CD4-positive, alpha-beta T cell (primary cell): ENCODE results near the gene SLC39A5. TPM values are rescaled to one million over a fixed set of nuclear protein-coding genes. Genes with fewer than 3 reads are reported as not detected.

Source experiments
- ATAC-seq: fragments of 200-7000 bp; cut with Tn5 transposase; one replicate; pipeline ENCODE4 v1.10.0; 2022; ENCODE audit warnings: mild to moderate bottlenecking; ENCODE audit not compliant: poor library complexity
- CTCF ChIA-PET: fragments of 350-600 bp; sonication (Branson Sonifier 250); formaldehyde crosslinking; loops from one replicate; lab custom pipeline; 2021; ENCODE audit warnings: antibody characterized with exemption, inconsistent platforms; lab: Charles Lee
- POLR2A ChIA-PET: fragments of 350-600 bp; sonication (Branson Sonifier 250); formaldehyde crosslinking; loops from one replicate; lab custom pipeline; 2021; ENCODE audit warnings: antibody characterized with exemption, inconsistent platforms; lab: Charles Lee
- DNase-seq, 14 experiments: peaks; one replicate each; pipeline ENCODE4 v3.0.0-alpha.2; 2013 to 2020; ENCODE audit warnings: mixed read lengths in 2 of 14
- H3K27ac ChIP-seq, 2 donors: one replicate each; pipeline versions ENCODE4 v1.5.1 to v1.7.0; 2013; ENCODE audit warnings: low read length in 2 of 2, low read depth in 1 of 2, mild to moderate bottlenecking in 1 of 2
- H3K27me3 ChIP-seq, 2 experiments: 1 replicate in 1 of 2; 2 replicates in 1 of 2; pipeline versions ENCODE4 v1.6.1 to v1.7.0; 2013; ENCODE audit warnings: low read length in 2 of 2, control low read depth in 1 of 2, mild to moderate bottlenecking in 1 of 2, moderate library complexity in 1 of 2; ENCODE audit not compliant: insufficient read depth in 2 of 2, control insufficient read depth in 1 of 2
- H3K36me3 ChIP-seq: one replicate; pipeline ENCODE4 v1.6.1; 2013; ENCODE audit warnings: low read length, control low read depth; ENCODE audit not compliant: insufficient read depth
- H3K4me1 ChIP-seq: one replicate; pipeline ENCODE4 v1.6.1; 2013; ENCODE audit warnings: low read length, control low read depth; ENCODE audit not compliant: insufficient read depth
- H3K4me3 ChIP-seq: one replicate; pipeline ENCODE4 v1.5.1; 2013; ENCODE audit warnings: mild to moderate bottlenecking, low read length, moderate library complexity
- H3K9me3 ChIP-seq, 2 experiments: 1 replicate in 1 of 2; 2 replicates in 1 of 2; pipeline versions ENCODE4 v1.6.1 to v1.7.0; 2013; ENCODE audit warnings: low read length in 2 of 2, mild to moderate bottlenecking in 2 of 2, control low read depth in 1 of 2, moderate library complexity in 1 of 2; ENCODE audit not compliant: control insufficient read depth in 1 of 2, insufficient read depth in 1 of 2
- H3K27ac Mint-ChIP-seq: one replicate; pipeline ENCODE4 v1.8.0; 2020; ENCODE audit warnings: mixed read lengths
- H3K27me3 Mint-ChIP-seq: one replicate; pipeline ENCODE4 v1.8.0; 2021; ENCODE audit warnings: mixed read lengths
- H3K36me3 Mint-ChIP-seq: one replicate; pipeline ENCODE4 v1.8.0; 2021; ENCODE audit warnings: low read depth, mixed read lengths
- H3K4me1 Mint-ChIP-seq: one replicate; pipeline ENCODE4 v1.8.0; 2021; ENCODE audit warnings: low read depth, mixed read lengths
- H3K4me3 Mint-ChIP-seq: one replicate; pipeline ENCODE4 v1.8.0; 2020; ENCODE audit warnings: mild to moderate bottlenecking, mixed read lengths
- H3K9me3 Mint-ChIP-seq: one replicate; pipeline ENCODE4 v1.8.0; 2020; ENCODE audit warnings: mixed read lengths
- intact Hi-C, 2 experiments: fragments of 100-400 bp; cut with DNase I in 1 of 2; cut with micrococcal nuclease in 1 of 2; formaldehyde crosslinking; loops; one replicate each; pipeline versions ENCODE4 v1.15.1 to v1.9.0; 2023 to 2025; cut with DNase I, micrococcal nuclease
- total RNA-seq, 174 experiments: library from RNA in 2 of 174; stranded (reverse) in 2 of 174; gene quantifications; one replicate each; pipeline ENCODE4 v1.2.3 and lab custom pipeline; 2021 to 2026
- TF ChIP-seq, protein P1 (sequence below): fragments of 200-600 bp; IDR thresholded peaks from one replicate; pipeline ENCODE4 v1.8.0; 2022; ENCODE audit warnings: antibody characterized with exemption, mild to moderate bottlenecking

SLC39A5 gene
- total RNA-seq, 2 experiments from 2014 or later = 0.33 TPM; not detected in 1

- Histone ChIP-seq H3K9me3 (no peaks in the 10 kb centered on the region), H3K4me1 (no peaks in the 10 kb centered on the region), H3K36me3 (peaks cover 76% of the 10 kb centered on the region), H3K4me3 (no peak overlapping the region), H3K27ac (no peak overlapping the region), H3K27me3 (no peaks in the 10 kb centered on the region)
- POLR2A ChIA-PET = no interaction called here
- H3K36me3 Mint-ChIP-seq = peaks cover 85% of the 10 kb centered on the region
- no peaks in the 10 kb centered on the region for H3K27me3 Mint-ChIP-seq
- no peaks in the 10 kb centered on the region for H3K4me1 Mint-ChIP-seq
- H3K4me3 Mint-ChIP-seq = no peak overlapping the region
- CTCF ChIA-PET = no interaction called here
- H3K9me3 Mint-ChIP-seq = no peaks in the 10 kb centered on the region
- TF ChIP-seq, protein P1, sequence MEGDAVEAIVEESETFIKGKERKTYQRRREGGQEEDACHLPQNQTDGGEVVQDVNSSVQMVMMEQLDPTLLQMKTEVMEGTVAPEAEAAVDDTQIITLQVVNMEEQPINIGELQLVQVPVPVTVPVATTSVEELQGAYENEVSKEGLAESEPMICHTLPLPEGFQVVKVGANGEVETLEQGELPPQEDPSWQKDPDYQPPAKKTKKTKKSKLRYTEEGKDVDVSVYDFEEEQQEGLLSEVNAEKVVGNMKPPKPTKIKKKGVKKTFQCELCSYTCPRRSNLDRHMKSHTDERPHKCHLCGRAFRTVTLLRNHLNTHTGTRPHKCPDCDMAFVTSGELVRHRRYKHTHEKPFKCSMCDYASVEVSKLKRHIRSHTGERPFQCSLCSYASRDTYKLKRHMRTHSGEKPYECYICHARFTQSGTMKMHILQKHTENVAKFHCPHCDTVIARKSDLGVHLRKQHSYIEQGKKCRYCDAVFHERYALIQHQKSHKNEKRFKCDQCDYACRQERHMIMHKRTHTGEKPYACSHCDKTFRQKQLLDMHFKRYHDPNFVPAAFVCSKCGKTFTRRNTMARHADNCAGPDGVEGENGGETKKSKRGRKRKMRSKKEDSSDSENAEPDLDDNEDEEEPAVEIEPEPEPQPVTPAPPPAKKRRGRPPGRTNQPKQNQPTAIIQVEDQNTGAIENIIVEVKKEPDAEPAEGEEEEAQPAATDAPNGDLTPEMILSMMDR = no peak
- intact Hi-C loops = no loop called here
- DNase-seq = no peak
- H3K27ac Mint-ChIP-seq = no peak overlapping the region
- ATAC-seq = no peak
These were observed 44.4 kb downstream of the SLC39A5 start for GRCh38 chr12:56274299-56274698.

DNA sequence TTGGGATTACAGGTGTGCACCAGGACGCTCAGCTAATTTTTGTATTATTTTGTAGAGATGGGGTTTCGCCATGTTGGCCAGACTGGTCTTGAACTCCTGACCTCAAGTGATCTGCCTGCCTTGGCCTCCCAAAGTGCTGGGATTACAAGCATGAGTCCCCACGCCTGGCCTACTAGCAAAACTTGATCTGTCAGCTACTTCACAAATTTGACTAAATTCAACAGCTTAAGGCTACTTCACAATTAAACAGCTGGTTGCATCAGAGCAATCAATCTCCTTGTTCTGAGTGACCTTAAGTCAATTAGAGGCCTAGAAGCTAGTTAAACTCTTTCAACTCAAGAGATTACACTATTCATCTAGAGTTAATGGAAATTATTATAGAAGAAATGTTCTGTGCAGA, 49.1 kb downstream of the SLC39A5 start:
- H3K27ac ChIP-seq = no peak overlapping the region
- peaks cover 74% of the 10 kb centered on the region for H3K36me3 Mint-ChIP-seq
- intact Hi-C loops = no loop called here
- ChIA-PET CTCF (interaction anchor here (1.7 kb wide), 1 partner anchor 10 kb away, joined by 5 read pairs; no protein-coding TSS in a partner anchor), POLR2A (no interaction called here)
- H3K9me3 ChIP-seq = no peaks in the 10 kb centered on the region
- H3K9me3 Mint-ChIP-seq = no peaks in the 10 kb centered on the region
- no peaks in the 10 kb centered on the region for H3K27me3 ChIP-seq
- no peak for DNase-seq
- H3K27ac Mint-ChIP-seq = no peak overlapping the region
- no peak overlapping the region for H3K4me3 ChIP-seq
- peaks cover 83% of the 10 kb centered on the region for H3K36me3 ChIP-seq
- TF ChIP-seq, protein P1 = no peak
- H3K27me3 Mint-ChIP-seq = no peaks in the 10 kb centered on the region
- no peak overlapping the region for H3K4me3 Mint-ChIP-seq
- ATAC-seq = no peak
- H3K4me1 Mint-ChIP-seq = no peaks in the 10 kb centered on the region
- H3K4me1 ChIP-seq = no peaks in the 10 kb centered on the region

DNA sequence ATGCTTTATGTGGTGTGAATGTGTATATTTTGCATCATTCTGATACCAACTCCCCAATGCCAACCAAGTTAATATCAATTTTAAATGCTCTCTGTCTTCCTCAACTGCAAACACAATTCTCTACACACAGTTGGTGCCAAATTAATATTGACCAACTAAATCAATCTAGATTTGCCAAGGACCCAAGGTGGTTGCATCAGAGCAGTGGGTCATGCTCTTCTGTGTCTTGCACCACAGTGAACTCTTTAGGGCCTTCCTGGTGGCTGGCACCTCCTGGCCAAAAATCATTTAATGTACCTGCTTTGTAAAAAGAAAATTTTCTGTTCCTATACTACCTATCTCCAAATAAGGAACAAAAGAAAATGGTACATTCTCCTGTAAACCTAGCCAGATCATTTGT, 51.0 kb downstream of the SLC39A5 start:
- Mint-ChIP-seq H3K36me3 (peaks cover 66% of the 10 kb centered on the region), H3K9me3 (no peaks in the 10 kb centered on the region), H3K27ac (no peak overlapping the region), H3K4me3 (no peak overlapping the region), H3K4me1 (no peaks in the 10 kb centered on the region), H3K27me3 (no peaks in the 10 kb centered on the region)
- Histone ChIP-seq H3K36me3 (peaks cover 77% of the 10 kb centered on the region), H3K4me3 (no peak overlapping the region), H3K27ac (no peak overlapping the region), H3K9me3 (no peaks in the 10 kb centered on the region), H3K27me3 (no peaks in the 10 kb centered on the region), H3K4me1 (no peaks in the 10 kb centered on the region)
- CTCF ChIA-PET = interaction anchor here (0.6 kb wide), 1 partner anchor 34 kb away, joined by 3 read pairs; no protein-coding TSS in a partner anchor
- TF ChIP-seq, protein P1 = no peak
- DNase-seq = no peak
- ATAC-seq = no peak
- POLR2A ChIA-PET = no interaction called here
- intact Hi-C loops = no loop called here
